OCI-M2 (cell line): ENCODE measurements around the gene HLCS.

Experiments
- DNase-seq: peaks from one replicate; lab custom pipeline; 2025; ENCODE audit not compliant: unreplicated experiment; lab: John Stamatoyannopoulos, UW

Gene HLCS

GRCh38 chr21:36985751-36986594 lies 19.5 kb upstream of the HLCS start:
- DNase-seq, result no peak

- DNase-seq, result no peak
Observed at GRCh38 chr21:36981977-36982700, 15.7 kb upstream of the HLCS start.

- DNase-seq, result no peak
Observed at GRCh38 chr21:36981049-36981391, 14.6 kb upstream of the HLCS start.

- DNase-seq, result no peak
Observed at GRCh38 chr21:36980280-36981048, 14.0 kb upstream of the HLCS start.

GRCh38 chr21:36976882-36977651 lies 10.6 kb upstream of the HLCS start:
- DNase-seq, result peak; percentile 88

- DNase-seq, result no peak
Observed at GRCh38 chr21:36976228-36976861, 9.9 kb upstream of the HLCS start.

GRCh38 chr21:36974851-36975192 lies 8.4 kb upstream of the HLCS start:
- no peak for DNase-seq

- no peak for DNase-seq
Observed at GRCh38 chr21:36973986-36974850, 7.7 kb upstream of the HLCS start.

- no peak for DNase-seq
Observed at GRCh38 chr21:36968976-36969375, 2.5 kb upstream of the HLCS start.

- DNase-seq, result no peak
Observed at GRCh38 chr21:36968414-36968813, 1.9 kb upstream of the HLCS start.

- no peak for DNase-seq
Observed at GRCh38 chr21:36966821-36967768, 626 bp upstream of the HLCS start.

- DNase-seq, result no peak
Observed at GRCh38 chr21:36965720-36966065, 776 bp downstream of the HLCS start.

- no peak for DNase-seq
Observed at GRCh38 chr21:36964827-36965719, 1.4 kb downstream of the HLCS start.

GRCh38 chr21:36964398-36964797 lies 2.1 kb downstream of the HLCS start:
- no peak for DNase-seq

GRCh38 chr21:36962098-36962780 lies 4.2 kb downstream of the HLCS start:
- no peak for DNase-seq

GRCh38 chr21:36960676-36961284 lies 5.7 kb downstream of the HLCS start:
- DNase-seq, result no peak
